HCT116 (cell line): Measurements from ENCODE around the gene SCAF4. TPM values are rescaled to one million over a fixed set of nuclear protein-coding genes. Genes with fewer than 3 reads are reported as not detected.
A peak's percentile ranks its signal among the peaks of the same experiment; 100 is the strongest.

Source experiments
- ATAC-seq: fragments of 200-7000 bp; cut with Tn5 transposase; 2 replicates; pipeline ENCODE4 v1.9.1; 2020; ENCODE audit warnings: mild to moderate bottlenecking, moderate library complexity
- BruUV-seq: library from RNA; stranded (reverse); fragments of 400-500 nt; replicated peaks from 2 replicates; lab custom pipeline; 2021; lab: Mats Ljungman, UMichigan
- CTCF ChIA-PET: fragments of 300-600 bp; sonication (Branson Sonifier 250); formaldehyde crosslinking; loops from one replicate; lab custom pipeline; 2021; ENCODE audit warnings: antibody characterized with exemption; lab: Charles Lee
- POLR2A ChIA-PET: fragments of 300-600, 350-600 bp; sonication (Branson Sonifier 250); formaldehyde crosslinking; loops from one replicate; lab custom pipeline; 2021; ENCODE audit warnings: antibody characterized with exemption; lab: Charles Lee
- RAD21 ChIA-PET, 2 experiments: fragments of 300-600 bp; sonication (Branson Sonifier 250); formaldehyde crosslinking; loops; one replicate each; lab custom pipeline; 2023; ENCODE audit warnings: low total read pairs in 2 of 2; ENCODE audit not compliant: uncharacterized antibody in 2 of 2, unreplicated experiment in 2 of 2, low non-redundant PET in 1 of 2; lab: Charles Lee
- DNase-seq: peaks from one replicate; pipeline ENCODE4 v3.0.0-alpha.2; 2010; ENCODE audit warnings: low read depth, low spot score
- H2AFZ ChIP-seq: fragments of 200-600 bp; shearing (Covaris generic), sonication (generic); 2 replicates; pipeline ENCODE4 v1.6.1; 2017; ENCODE audit warnings: low read depth, mixed run types, mixed read lengths, antibody characterized with exemption, low read length; ENCODE audit not compliant: poor library complexity, severe bottlenecking
- H3K27ac ChIP-seq: 2 replicates; pipeline ENCODE4 v1.5.1; 2012; ENCODE audit warnings: low read depth, low read length
- H3K27me3 ChIP-seq: fragments of 200-600 bp; sonication (generic); 2 replicates; pipeline ENCODE4 v1.6.1; 2016; ENCODE audit warnings: mixed run types, low read length, mixed read lengths; ENCODE audit not compliant: insufficient read depth
- H3K36me3 ChIP-seq, 2 experiments: fragments of 200-500 bp in 1 of 2; fragments of 200-600 bp in 1 of 2; sonication (Bioruptor generic) in 1 of 2; sonication (generic) in 1 of 2; 2 replicates each; pipeline versions ENCODE4 v1.5.1 to v1.6.1; 2014 to 2016; ENCODE audit warnings: low read length in 2 of 2, inconsistent platforms in 1 of 2, mixed read lengths in 1 of 2, mixed run types in 1 of 2; ENCODE audit not compliant: insufficient read depth in 2 of 2, control insufficient read depth in 1 of 2
- H3K4me1 ChIP-seq, 2 experiments: fragments of 200-600 bp in 1 of 2; sonication (generic) in 1 of 2; 2 replicates each; pipeline versions ENCODE4 v1.5.1 to v1.6.1; 2012 to 2017; ENCODE audit warnings: low read length in 2 of 2, inconsistent platforms in 1 of 2, mild to moderate bottlenecking in 1 of 2, mixed read lengths in 1 of 2, mixed run types in 1 of 2, moderate library complexity in 1 of 2; ENCODE audit not compliant: insufficient read depth in 2 of 2, control insufficient read depth in 1 of 2
- H3K4me2 ChIP-seq: fragments of 200-600 bp; sonication (generic); 2 replicates; pipeline ENCODE4 v1.6.1; 2017; ENCODE audit warnings: mixed run types, low read length, mixed read lengths
- H3K4me3 ChIP-seq, 2 experiments: fragments of 200-600 bp in 1 of 2; sonication (generic) in 1 of 2; replicated peaks in 1 of 2; 2 replicates each; pipeline ENCODE4 v1.5.1; 2011 to 2016; ENCODE audit warnings: low read length in 2 of 2, control low read depth in 1 of 2, low read depth in 1 of 2, mild to moderate bottlenecking in 1 of 2, mixed read lengths in 1 of 2, mixed run types in 1 of 2
- H3K79me2 ChIP-seq: fragments of 200-600 bp; sonication (generic); 2 replicates; pipeline ENCODE4 v1.6.1; 2017; ENCODE audit warnings: mild to moderate bottlenecking, mixed run types, low read length, moderate library complexity, mixed read lengths; ENCODE audit not compliant: insufficient read depth
- H3K9ac ChIP-seq: fragments of 200-600 bp; sonication (generic); 2 replicates; pipeline ENCODE4 v1.6.1; 2016; ENCODE audit warnings: low read length, mixed read lengths
- H3K9me2 ChIP-seq: fragments of 200-600 bp; sonication (generic), shearing (Covaris generic); 2 replicates; pipeline ENCODE4 v1.6.1; 2017; ENCODE audit warnings: mixed run types, mild to moderate bottlenecking, moderate library complexity; ENCODE audit not compliant: insufficient read depth
- H3K9me3 ChIP-seq, 2 experiments: fragments of 200-500 bp in 1 of 2; fragments of 200-600 bp in 1 of 2; sonication (Bioruptor generic) in 1 of 2; sonication (generic) in 1 of 2; 2 replicates each; pipeline ENCODE4 v1.6.1; 2014 to 2017; ENCODE audit warnings: low read length in 2 of 2, mixed read lengths in 2 of 2, inconsistent platforms in 1 of 2, low read depth in 1 of 2, mild to moderate bottlenecking in 1 of 2, mixed run types in 1 of 2, moderate library complexity in 1 of 2; ENCODE audit not compliant: control insufficient read depth in 1 of 2, insufficient read depth in 1 of 2
- H4K20me1 ChIP-seq: fragments of 200-600 bp; sonication (generic), shearing (Covaris generic); 2 replicates; pipeline ENCODE4 v1.6.1; 2017; ENCODE audit warnings: mixed run types, mild to moderate bottlenecking, moderate library complexity; ENCODE audit not compliant: insufficient read depth
- CEBPB ChIP-seq: IDR thresholded peaks from 2 replicates; pipeline ENCODE4 v1.6.1; 2012; ENCODE audit warnings: low read depth
- ELF1 ChIP-seq: IDR thresholded peaks from 2 replicates; pipeline ENCODE4 v1.6.1; 2012; ENCODE audit warnings: low read depth, borderline replicate concordance
- FOSL1 ChIP-seq: IDR thresholded peaks from 2 replicates; pipeline ENCODE4 v1.6.1; 2012; ENCODE audit warnings: low read depth
- POLR2AphosphoS5 ChIP-seq: IDR thresholded peaks from 2 replicates; pipeline ENCODE4 v1.6.1; 2011; ENCODE audit warnings: mild to moderate bottlenecking, low read depth, low read length, moderate library complexity
- YY1 ChIP-seq: IDR thresholded peaks from 2 replicates; pipeline ENCODE4 v1.6.1; 2011; ENCODE audit warnings: low read length, low read depth, moderate library complexity, mild to moderate bottlenecking; ENCODE audit not compliant: insufficient replicate concordance; ENCODE audit errors: extremely low read depth
- intact Hi-C: fragments of 100-400 bp; cut with micrococcal nuclease; formaldehyde crosslinking; loops from 2 replicates; pipeline ENCODE4 v1.10.0; 2022
- total RNA-seq: library from RNA; stranded (reverse); gene quantifications from one replicate; pipeline ENCODE4 v1.2.1, GENCODE V29; 2021; ENCODE audit not compliant: unreplicated experiment
- TF ChIP-seq, protein P1 (sequence below): IDR thresholded peaks from 2 replicates; pipeline ENCODE4 v1.6.1; 2012; ENCODE audit warnings: low read depth
- TF ChIP-seq, protein P2 (sequence below): IDR thresholded peaks from 2 replicates; pipeline ENCODE4 v1.6.1; 2012
- TF ChIP-seq, protein P3 (sequence below): IDR thresholded peaks from 2 replicates; pipeline ENCODE4 v1.6.1; 2011; ENCODE audit warnings: mild to moderate bottlenecking, low read length, moderate library complexity; ENCODE audit not compliant: insufficient replicate concordance; ENCODE audit errors: extremely low read depth

The SCAF4 gene
- total RNA-seq, 1 experiment from 2014 or later, result 31.1 TPM

DNA sequence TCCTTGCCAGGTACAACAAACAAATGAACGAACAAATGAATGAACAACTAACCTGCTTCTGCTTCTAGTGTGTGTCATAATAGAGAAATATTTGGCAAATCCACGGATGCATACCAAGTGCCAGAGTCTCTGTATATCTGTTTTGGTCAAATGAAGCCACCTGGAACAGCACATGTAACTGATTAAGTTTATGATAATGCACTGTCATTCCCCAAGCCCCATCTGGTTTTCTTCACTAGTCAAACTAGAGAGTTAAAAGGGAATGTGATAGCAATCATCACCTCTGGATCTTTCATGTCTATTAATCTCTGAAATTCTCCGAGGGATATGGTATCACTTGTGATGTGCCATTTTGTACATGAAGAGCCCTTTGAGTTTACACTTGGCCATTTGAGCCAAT is 21.0 kb upstream of the SCAF4 start (continued):
- TF ChIP-seq, protein P1, sequence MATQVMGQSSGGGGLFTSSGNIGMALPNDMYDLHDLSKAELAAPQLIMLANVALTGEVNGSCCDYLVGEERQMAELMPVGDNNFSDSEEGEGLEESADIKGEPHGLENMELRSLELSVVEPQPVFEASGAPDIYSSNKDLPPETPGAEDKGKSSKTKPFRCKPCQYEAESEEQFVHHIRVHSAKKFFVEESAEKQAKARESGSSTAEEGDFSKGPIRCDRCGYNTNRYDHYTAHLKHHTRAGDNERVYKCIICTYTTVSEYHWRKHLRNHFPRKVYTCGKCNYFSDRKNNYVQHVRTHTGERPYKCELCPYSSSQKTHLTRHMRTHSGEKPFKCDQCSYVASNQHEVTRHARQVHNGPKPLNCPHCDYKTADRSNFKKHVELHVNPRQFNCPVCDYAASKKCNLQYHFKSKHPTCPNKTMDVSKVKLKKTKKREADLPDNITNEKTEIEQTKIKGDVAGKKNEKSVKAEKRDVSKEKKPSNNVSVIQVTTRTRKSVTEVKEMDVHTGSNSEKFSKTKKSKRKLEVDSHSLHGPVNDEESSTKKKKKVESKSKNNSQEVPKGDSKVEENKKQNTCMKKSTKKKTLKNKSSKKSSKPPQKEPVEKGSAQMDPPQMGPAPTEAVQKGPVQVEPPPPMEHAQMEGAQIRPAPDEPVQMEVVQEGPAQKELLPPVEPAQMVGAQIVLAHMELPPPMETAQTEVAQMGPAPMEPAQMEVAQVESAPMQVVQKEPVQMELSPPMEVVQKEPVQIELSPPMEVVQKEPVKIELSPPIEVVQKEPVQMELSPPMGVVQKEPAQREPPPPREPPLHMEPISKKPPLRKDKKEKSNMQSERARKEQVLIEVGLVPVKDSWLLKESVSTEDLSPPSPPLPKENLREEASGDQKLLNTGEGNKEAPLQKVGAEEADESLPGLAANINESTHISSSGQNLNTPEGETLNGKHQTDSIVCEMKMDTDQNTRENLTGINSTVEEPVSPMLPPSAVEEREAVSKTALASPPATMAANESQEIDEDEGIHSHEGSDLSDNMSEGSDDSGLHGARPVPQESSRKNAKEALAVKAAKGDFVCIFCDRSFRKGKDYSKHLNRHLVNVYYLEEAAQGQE, result no peak
- TF ChIP-seq YY1, result no peak
- TF ChIP-seq, protein P2, sequence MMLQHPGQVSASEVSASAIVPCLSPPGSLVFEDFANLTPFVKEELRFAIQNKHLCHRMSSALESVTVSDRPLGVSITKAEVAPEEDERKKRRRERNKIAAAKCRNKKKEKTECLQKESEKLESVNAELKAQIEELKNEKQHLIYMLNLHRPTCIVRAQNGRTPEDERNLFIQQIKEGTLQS, result no peak
- TF ChIP-seq POLR2AphosphoS5, result no peak
- TF ChIP-seq, protein P3, sequence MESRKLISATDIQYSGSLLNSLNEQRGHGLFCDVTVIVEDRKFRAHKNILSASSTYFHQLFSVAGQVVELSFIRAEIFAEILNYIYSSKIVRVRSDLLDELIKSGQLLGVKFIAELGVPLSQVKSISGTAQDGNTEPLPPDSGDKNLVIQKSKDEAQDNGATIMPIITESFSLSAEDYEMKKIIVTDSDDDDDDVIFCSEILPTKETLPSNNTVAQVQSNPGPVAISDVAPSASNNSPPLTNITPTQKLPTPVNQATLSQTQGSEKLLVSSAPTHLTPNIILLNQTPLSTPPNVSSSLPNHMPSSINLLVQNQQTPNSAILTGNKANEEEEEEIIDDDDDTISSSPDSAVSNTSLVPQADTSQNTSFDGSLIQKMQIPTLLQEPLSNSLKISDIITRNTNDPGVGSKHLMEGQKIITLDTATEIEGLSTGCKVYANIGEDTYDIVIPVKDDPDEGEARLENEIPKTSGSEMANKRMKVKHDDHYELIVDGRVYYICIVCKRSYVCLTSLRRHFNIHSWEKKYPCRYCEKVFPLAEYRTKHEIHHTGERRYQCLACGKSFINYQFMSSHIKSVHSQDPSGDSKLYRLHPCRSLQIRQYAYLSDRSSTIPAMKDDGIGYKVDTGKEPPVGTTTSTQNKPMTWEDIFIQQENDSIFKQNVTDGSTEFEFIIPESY, result no peak

DNA sequence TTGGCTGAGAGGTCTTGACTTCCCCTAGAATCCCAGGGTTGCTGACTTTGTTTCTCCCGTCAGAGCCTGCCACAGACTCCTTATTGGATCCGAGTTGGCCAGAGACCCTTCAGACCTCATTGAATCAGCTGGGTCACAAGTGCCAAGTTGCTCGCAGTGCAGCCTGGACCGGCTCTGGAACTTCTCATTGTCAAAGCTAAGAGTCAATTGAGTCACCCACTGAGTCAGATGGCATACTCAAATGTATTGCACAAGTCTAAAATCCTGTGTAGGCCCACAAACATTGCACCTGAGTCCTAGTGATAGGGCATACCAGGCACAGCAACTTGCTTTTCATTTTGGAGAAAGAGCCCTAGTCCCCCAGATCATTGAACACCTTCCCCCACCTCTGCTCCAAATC is 20.4 kb upstream of the SCAF4 start:
- ChIA-PET RAD21 (no interaction called here), POLR2A (no interaction called here), CTCF (no interaction called here)
- no peak overlapping the region for H3K27ac ChIP-seq
- H3K4me1 ChIP-seq, result peaks cover 3 to 9% of the 10 kb centered on the region in 2 experiments; a peak in 3 of 4 replicates
- H3K4me2 ChIP-seq, result no peak overlapping the region
- H3K79me2 ChIP-seq, result no peaks in the 10 kb centered on the region
- H3K9me3 ChIP-seq, result no peaks in the 10 kb centered on the region
- ATAC-seq (no peak), DNase-seq (no peak)
- TF ChIP-seq ELF1, result no peak
- 0 out of 2 replicates have a peak, but pooled peaks have one; percentile 9 for TF ChIP-seq FOSL1
- peak; percentile 61 for TF ChIP-seq CEBPB
- H3K36me3 ChIP-seq, result no peaks in the 10 kb centered on the region
- no peak overlapping the region for H3K4me3 ChIP-seq
- no peaks in the 10 kb centered on the region for H3K9me2 ChIP-seq
- no peaks in the 10 kb centered on the region for H4K20me1 ChIP-seq
- H2AFZ ChIP-seq, result no peak overlapping the region
- no TSS peak for BruUV-seq
- intact Hi-C loops, result no loop called here
- H3K9ac ChIP-seq, result no peak overlapping the region
- H3K27me3 ChIP-seq, result no peaks in the 10 kb centered on the region
